Loucy (cell line): ENCODE measurements around the gene CA5A.
"Not testable (repeated sequence)": the region's sequence is repeated elsewhere in the genome, so short reads cannot be mapped to it uniquely, and the experiment has no call there.

Experiments
- H2AFZ ChIP-seq: fragments of 200-600 bp; sonication (generic); 2 replicates; pipeline ENCODE4 v1.6.0; 2016; ENCODE audit warnings: antibody characterized with exemption, mild to moderate bottlenecking, low read length, moderate library complexity
- H3F3A ChIP-seq: fragments of 200-600 bp; 2 replicates; pipeline ENCODE4 v1.6.0; 2016; ENCODE audit warnings: antibody characterized with exemption, low read depth, mild to moderate bottlenecking
- H3K27me3 ChIP-seq: fragments of 200-600 bp; sonication (generic); 2 replicates; pipeline ENCODE4 v1.6.1; 2014; ENCODE audit warnings: low read length, mild to moderate bottlenecking; ENCODE audit not compliant: insufficient read depth, poor library complexity, severe bottlenecking
- H3K36me3 ChIP-seq: fragments of 200-600 bp; sonication (generic); 2 replicates; pipeline ENCODE4 v1.6.1; 2016; ENCODE audit warnings: low read length; ENCODE audit not compliant: insufficient read depth
- H3K4me1 ChIP-seq: fragments of 200-600 bp; sonication (generic); 2 replicates; pipeline ENCODE4 v1.5.1; 2014; ENCODE audit warnings: low read length, mild to moderate bottlenecking; ENCODE audit not compliant: insufficient read depth, poor library complexity, severe bottlenecking
- H3K4me2 ChIP-seq: fragments of 200-600 bp; sonication (generic); 2 replicates; pipeline ENCODE4 v1.6.0; 2014; ENCODE audit warnings: antibody characterized with exemption, low read length, low read depth, mild to moderate bottlenecking; ENCODE audit not compliant: poor library complexity, severe bottlenecking
- H3K4me3 ChIP-seq: fragments of 200-600 bp; sonication (generic); 2 replicates; pipeline ENCODE4 v1.5.1; 2014; ENCODE audit warnings: low read length, mild to moderate bottlenecking, mixed read lengths; ENCODE audit not compliant: poor library complexity, severe bottlenecking
- H3K79me2 ChIP-seq: fragments of 200-600 bp; sonication (generic); 2 replicates; pipeline ENCODE4 v1.6.1; 2014; ENCODE audit warnings: low read length; ENCODE audit not compliant: insufficient read depth
- H3K9ac ChIP-seq: fragments of 200-600 bp; sonication (generic); 2 replicates; pipeline ENCODE4 v1.6.0; 2014; ENCODE audit warnings: mild to moderate bottlenecking, low read depth, low read length, moderate library complexity; ENCODE audit not compliant: poor library complexity, severe bottlenecking
- H3K9me2 ChIP-seq: fragments of 200-600 bp; sonication (generic); replicated peaks from 2 replicates; pipeline ENCODE4 v1.6.1; 2016; ENCODE audit warnings: low read depth, low read length, mixed read lengths
- H3K9me3 ChIP-seq: fragments of 200-600 bp; sonication (generic); 2 replicates; pipeline ENCODE4 v1.6.1; 2014; ENCODE audit warnings: mild to moderate bottlenecking, antibody characterized with exemption, low read length, low read depth; ENCODE audit not compliant: insufficient read depth
- H4K20me1 ChIP-seq: fragments of 200-600 bp; sonication (generic); 2 replicates; pipeline ENCODE4 v1.6.0; 2014; ENCODE audit warnings: antibody characterized with exemption, low read length, mild to moderate bottlenecking; ENCODE audit not compliant: insufficient read depth, poor library complexity, severe bottlenecking
- CTCF ChIP-seq: fragments of 200-600 bp; sonication (generic); conservative IDR thresholded peaks from 2 replicates; pipeline ENCODE4 v1.5.1; 2014; ENCODE audit warnings: mild to moderate bottlenecking, antibody characterized with exemption, low read length
- EZH2phosphoT487 ChIP-seq: fragments of 200-600 bp; IDR thresholded peaks from 2 replicates; pipeline ENCODE4 v1.6.1; 2018; ENCODE audit warnings: antibody characterized with exemption, mild to moderate bottlenecking, moderate library complexity, borderline replicate concordance

The CA5A gene

GRCh38 chr16:87983072-87983736, 46.9 kb upstream of the CA5A start:
- H3K36me3 ChIP-seq, result not testable (repeated sequence)

GRCh38 chr16:87982581-87983041, 46.3 kb upstream of the CA5A start:
- TF ChIP-seq EZH2phosphoT487 (no peak), CTCF (no peak)
- H3K36me3 ChIP-seq, result no peaks in the 10 kb centered on the region
- no peak overlapping the region for H3K4me2 ChIP-seq
- no peaks in the 10 kb centered on the region for H3K27me3 ChIP-seq
- H3K4me3 ChIP-seq, result no peak overlapping the region
- no peaks in the 10 kb centered on the region for H3F3A ChIP-seq
- no peak overlapping the region for H3K9ac ChIP-seq
- H3K9me3 ChIP-seq, result no peaks in the 10 kb centered on the region
- no peaks in the 10 kb centered on the region for H3K79me2 ChIP-seq
- H3K4me1 ChIP-seq, result no peaks in the 10 kb centered on the region
- no peaks in the 10 kb centered on the region for H3K9me2 ChIP-seq
- H4K20me1 ChIP-seq, result no peaks in the 10 kb centered on the region
- H2AFZ ChIP-seq, result no peak overlapping the region

More at GRCh38 chr16:87983072-87983736, 46.9 kb upstream of the CA5A start:
- not testable (repeated sequence) for H3K27me3 ChIP-seq, H3K4me3 ChIP-seq, H3K9ac ChIP-seq, H3K9me2 ChIP-seq, H2AFZ ChIP-seq, H4K20me1 ChIP-seq, H3F3A ChIP-seq, H3K4me1 ChIP-seq, H3K4me2 ChIP-seq, H3K9me3 ChIP-seq, H3K79me2 ChIP-seq

GRCh38 chr16:87981376-87981775, 45.0 kb upstream of the CA5A start:
- H3K4me3 ChIP-seq, H4K20me1 ChIP-seq, H3K27me3 ChIP-seq, H2AFZ ChIP-seq, H3K4me1 ChIP-seq, H3K36me3 ChIP-seq, H3K9ac ChIP-seq, H3K9me3 ChIP-seq, H3K79me2 ChIP-seq, H3K9me2 ChIP-seq, H3F3A ChIP-seq, H3K4me2 ChIP-seq: not testable (repeated sequence)

GRCh38 chr16:87979911-87980630, 43.7 kb upstream of the CA5A start:
- not testable (repeated sequence) for H3K4me2 ChIP-seq, H3K9me2 ChIP-seq, H3F3A ChIP-seq, H3K9me3 ChIP-seq, H3K36me3 ChIP-seq, H3K4me3 ChIP-seq, H4K20me1 ChIP-seq, H3K79me2 ChIP-seq, H2AFZ ChIP-seq, H3K9ac ChIP-seq, H3K27me3 ChIP-seq, H3K4me1 ChIP-seq
